IPS-18c (cell line): ENCODE results near the gene TMTC1.

ENCODE experiments used
- H3K4me3 ChIP-seq: 2 replicates; pipeline ENCODE4 v1.7.0; 2013; ENCODE audit warnings: low read depth, mild to moderate bottlenecking, low read length, moderate library complexity; ENCODE audit not compliant: insufficient read depth
- H3K9me3 ChIP-seq: one replicate; pipeline ENCODE4 v1.6.1; 2013; ENCODE audit warnings: mild to moderate bottlenecking, low read length, moderate library complexity; ENCODE audit not compliant: control insufficient read depth, insufficient read depth

The TMTC1 gene

DNA sequence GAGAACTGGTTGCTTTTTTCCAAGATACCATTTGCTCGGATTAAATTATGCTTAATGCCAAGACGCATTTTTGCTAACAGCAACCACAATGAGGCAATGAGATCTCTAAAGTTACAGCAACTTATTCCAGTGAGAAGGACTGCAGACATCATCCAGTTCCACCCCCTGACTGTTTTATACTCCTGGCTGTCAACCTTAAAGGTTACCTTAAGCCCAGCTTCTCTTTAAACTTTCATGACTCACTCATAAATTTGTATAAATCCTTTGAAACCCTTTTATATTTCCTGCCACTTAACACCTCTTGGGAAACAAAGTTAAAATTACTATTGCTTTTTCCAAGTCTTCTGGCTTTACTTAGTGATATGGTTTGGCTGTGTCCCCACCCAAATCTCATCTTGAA, 80.2 kb downstream of the TMTC1 start:
- H3K4me3 ChIP-seq = no peak overlapping the region
- H3K9me3 ChIP-seq = no peaks in the 10 kb centered on the region

DNA sequence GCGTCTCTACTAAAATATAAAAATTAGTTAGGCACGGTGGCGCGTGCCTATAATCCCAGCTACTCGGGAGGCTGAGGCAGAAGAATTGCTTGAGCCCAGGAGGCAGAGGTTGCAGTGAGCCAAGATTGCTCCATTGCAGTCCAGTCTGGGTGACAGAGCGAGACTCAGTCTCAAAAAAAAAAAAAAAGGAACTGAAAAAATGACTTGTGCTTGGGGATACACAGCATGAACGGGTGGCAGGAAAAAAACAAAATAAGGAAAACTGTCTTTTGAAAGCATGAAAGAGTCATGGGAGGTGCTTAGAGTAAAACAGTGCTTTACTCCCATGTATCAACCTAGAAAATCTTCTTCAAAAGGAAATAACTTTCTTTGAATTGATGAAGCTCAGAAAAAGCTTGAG, 80.8 kb downstream of the TMTC1 start:
- H3K4me3 ChIP-seq = no peak overlapping the region

DNA sequence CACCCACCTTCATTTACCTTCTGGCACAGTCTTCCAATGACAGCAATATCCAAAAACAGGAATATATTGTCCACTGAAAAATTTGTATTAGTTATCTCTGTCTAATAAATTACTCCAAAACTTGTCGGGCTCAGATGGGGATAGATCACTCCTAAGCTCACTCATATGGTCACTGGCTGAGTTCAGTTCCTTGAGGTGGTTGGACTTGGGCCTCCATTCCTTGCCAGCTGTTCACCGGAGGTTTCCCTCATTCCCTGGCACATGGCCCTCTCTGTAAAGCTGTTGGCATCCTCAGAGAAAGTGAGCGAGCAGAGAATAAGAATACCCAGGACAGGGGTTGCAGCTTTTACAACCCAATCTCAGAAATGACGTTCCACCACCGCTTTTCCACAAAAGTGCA, 81.5 kb downstream of the TMTC1 start:
- Histone ChIP-seq H3K4me3 (no peak overlapping the region), H3K9me3 (no peaks in the 10 kb centered on the region)

More for the DNA sequence above, 80.8 kb downstream of the TMTC1 start:
- no peaks in the 10 kb centered on the region for H3K9me3 ChIP-seq

DNA sequence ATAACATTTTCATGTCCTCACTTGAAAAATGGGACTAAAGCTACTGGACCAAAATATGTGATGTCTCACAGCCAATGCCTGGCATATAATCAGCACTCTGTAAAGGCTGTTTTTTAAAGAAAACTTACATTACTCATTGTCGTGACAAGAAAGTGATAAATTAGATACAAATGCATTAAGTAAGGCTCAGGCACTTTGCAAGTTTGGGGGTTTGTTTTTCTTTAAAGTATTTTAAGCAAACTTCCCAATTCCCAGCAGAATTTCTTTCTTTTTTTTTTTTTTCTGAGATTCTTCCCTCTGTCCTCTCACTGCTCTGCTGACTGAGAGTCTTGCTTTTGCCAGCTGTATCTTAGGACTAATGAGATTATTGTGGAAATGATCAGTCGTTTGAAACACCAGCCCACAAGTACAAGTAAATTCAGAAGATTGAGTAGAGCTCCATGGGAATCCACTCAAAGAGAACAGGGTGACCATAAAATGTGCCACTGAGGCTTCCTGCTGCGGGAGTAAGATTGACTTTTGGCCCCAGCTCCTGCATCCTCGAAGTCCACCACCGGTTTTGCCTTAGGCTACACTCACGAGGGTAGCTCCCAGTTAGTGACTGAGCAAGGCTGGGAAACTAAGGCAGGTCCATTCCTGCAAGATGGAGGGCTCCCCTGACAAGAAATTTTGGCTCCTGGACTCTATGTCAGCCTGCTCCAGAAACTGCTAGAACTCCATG, 82.8 kb downstream of the TMTC1 start:
- no peak overlapping the region for H3K4me3 ChIP-seq

DNA sequence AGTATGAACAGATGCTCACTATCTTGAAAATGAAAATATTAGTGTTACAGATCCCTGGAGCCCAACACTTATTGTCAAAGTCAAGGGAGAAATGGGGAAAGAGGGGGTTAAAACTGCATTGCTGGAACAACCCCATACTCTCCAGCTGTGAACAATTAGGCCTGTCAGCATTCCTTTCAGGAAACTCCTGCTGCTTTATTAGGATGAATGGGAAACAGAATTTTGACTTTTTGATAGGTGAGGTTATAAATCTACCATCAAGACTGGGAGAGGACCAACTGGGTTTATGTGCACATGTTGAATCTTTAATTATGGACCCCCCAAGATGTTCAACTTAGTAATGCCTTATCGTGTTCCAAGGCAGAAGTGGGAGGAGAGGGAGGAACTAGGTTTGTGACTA, 85.0 kb downstream of the TMTC1 start:
- no peaks in the 10 kb centered on the region for H3K9me3 ChIP-seq
- no peak overlapping the region for H3K4me3 ChIP-seq

More for the DNA sequence above, 82.8 kb downstream of the TMTC1 start:
- no peaks in the 10 kb centered on the region for H3K9me3 ChIP-seq

DNA sequence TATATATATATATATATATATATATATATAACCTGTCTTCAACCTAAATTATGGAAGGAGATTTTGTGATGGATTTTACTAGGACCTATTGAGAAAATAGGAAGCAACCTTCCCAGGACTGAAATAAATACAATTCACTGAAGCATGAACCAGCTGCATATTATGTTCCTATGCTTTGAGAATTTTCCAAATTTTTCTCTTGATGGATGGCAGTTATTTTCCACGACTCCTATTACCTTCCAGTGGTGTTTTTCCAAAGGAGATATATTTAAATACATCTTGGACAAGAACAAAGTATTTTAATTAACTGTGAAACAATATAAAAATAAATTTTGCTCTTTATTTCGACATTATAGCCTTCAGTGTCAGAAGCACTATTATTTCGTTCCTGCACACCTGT, 87.9 kb downstream of the TMTC1 start:
- no peak overlapping the region for H3K4me3 ChIP-seq
- no peaks in the 10 kb centered on the region for H3K9me3 ChIP-seq

DNA sequence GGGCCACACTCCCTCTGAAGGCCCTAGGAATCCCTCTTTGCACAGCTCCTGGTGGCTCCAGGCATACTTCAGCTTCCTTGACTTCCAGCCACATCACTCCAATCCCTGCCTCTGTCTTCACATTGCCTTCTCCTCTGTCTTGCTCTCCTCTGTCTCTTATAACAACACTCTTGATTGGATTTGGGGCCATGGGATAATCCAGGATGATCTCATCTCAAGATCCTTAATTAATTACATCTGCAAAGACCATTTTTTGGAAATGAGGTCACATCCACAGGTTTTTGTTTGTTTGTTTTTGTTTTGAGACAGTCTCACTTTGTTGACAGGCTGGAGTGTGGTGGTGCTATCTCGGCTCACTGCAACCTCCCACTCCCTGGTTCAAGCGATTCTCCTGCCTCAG, 88.7 kb downstream of the TMTC1 start:
- H3K9me3 ChIP-seq = no peaks in the 10 kb centered on the region

DNA sequence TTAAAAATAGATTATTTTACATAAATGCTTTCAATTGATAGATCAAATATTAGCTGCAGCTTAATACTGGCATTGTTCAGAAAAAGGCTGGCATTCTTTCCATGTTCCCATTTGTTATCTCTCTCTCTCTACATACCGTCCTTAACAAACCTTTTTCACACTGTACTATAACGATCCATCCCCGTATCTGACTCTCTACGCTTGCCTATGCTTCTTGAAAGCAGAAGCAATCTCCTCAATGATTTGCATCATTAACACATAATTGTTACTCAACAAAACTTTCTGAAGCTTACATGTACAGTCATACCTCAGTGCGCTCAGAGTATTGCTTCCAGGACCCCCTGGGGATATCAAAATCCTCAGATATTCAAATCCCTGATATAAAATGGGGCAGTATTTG, 89.7 kb downstream of the TMTC1 start:
- Histone ChIP-seq H3K9me3 (no peaks in the 10 kb centered on the region), H3K4me3 (no peak overlapping the region)

More for the DNA sequence above, 88.7 kb downstream of the TMTC1 start:
- H3K4me3 ChIP-seq = no peak overlapping the region

DNA sequence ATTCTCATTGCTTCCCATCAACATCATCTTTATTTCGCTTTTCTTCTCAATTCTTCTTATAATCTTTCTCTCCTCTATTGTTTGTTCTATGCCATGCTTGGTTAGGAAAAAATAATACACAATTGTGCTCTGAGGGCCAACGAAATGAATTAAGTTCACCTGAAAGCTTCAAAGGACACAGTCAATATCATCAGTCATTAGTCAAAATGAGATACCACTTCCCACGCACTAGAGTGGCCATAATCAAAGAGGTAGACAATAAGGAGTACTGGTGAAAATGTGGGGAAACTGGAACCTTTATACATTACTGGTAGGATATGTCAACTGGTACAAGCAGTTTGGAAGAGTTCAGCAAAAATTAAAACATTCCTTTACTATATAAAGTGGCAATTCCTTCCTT, 91.5 kb downstream of the TMTC1 start:
- no peaks in the 10 kb centered on the region for H3K9me3 ChIP-seq
- H3K4me3 ChIP-seq = no peak overlapping the region

DNA sequence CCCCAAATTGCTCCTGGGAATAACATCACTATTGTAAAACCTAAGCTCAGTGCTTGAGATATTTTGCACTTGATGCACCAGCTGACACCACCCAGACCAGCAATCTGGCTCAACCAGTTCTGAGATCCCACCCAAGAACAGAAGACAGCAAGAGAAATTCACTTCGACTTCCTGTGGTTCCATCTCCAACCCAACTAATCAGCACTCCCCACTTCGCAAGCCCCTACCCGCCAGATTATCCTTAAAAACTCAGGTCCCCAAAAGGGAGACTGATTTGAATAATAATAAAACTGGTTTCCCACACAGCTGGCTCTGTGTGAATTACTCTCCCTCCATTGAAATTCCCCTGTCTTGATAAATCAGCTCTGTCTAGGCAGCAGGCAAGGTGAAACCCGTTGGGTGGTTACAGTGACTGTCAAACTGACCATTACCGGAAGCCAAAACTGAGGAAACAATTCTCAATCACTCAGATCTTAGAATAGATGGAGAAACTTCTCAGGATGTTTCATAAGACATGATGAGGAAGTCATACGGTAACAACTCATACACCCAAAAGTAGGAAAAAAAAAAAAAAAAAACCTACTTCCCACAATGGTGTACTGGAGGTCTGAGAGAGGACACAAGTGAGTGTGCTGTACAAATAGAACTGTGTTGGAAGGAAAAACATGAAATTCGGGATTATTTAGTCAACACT, 92.4 kb downstream of the TMTC1 start:
- H3K9me3 ChIP-seq = no peaks in the 10 kb centered on the region

DNA sequence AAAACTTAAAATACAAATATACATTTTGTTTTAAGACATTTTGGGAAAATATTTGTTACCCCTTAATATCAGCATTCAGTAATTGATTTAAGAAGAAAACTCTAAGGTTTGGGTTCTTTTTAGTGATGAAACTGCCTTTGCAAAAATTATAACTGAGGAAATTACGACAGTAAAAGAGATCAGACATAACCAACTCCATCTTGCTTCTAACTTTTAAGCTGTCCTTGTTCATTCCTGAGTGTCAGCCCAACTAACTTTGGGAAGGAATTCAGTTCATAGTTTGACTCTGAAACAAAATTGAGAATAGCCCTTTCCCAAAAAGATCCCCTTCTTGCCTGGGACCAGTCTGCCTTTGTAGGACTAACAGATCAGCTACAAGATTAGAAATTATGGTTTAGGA, 93.0 kb downstream of the TMTC1 start:
- no peak overlapping the region for H3K4me3 ChIP-seq
- H3K9me3 ChIP-seq = no peaks in the 10 kb centered on the region

More for the DNA sequence above, 92.4 kb downstream of the TMTC1 start:
- no peak overlapping the region for H3K4me3 ChIP-seq

DNA sequence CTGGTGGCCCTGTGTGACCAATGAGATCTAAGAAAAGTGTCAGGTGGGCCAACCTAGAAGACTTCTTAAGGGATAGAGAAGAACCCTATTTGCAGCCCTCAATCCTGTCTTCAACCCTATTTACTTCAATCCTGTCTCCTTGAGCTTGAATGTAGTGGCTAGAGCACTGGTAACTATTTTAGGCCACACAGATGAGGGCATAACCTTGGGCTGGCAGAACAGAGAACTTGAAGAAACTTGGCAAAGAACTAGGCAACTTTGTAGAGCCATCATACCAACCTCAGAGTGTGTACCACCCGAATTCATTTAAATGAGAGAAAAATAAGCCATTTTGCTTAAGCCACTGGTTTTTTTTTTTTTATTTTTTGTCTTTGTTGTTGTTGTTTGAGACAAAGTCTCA, 94.8 kb downstream of the TMTC1 start:
- H3K4me3 ChIP-seq = no peak overlapping the region
- no peaks in the 10 kb centered on the region for H3K9me3 ChIP-seq

DNA sequence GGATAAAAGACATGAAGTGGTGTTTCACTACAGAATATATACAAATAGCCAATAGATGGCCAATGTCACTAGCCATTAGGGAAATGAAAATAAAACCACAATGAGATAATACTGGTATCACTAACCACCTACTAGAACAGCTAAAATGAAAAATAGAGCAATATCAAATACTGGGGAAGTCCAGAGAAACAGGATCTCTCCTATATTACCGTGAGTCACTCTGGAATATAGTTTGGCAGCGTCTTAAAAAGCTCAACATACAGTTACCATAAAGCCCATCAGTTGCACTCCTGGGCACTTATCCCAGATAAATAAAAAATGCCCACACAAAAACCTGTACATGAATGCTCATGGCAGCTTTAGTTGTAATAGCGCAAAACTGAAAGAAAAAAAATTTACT, 101.7 kb downstream of the TMTC1 start:
- H3K4me3 ChIP-seq = no peak overlapping the region

DNA sequence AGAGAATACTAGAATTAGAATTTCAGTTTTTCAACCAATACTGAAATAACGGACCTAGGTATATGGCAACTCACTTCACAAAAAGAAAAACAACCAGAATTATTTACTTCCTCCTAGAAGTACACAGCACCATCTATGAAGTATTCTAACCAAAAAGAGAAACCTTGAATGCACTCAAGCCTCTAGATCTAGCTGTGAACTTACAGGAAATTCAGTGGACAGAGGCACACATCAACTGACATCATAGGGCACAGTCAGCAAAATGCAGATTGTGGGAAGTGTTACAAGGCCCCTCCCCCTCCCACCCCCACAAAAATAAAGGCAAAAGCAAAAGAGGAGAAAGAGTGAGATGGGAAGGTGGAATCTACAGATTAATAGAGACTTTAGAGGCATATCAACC, 102.4 kb downstream of the TMTC1 start:
- Histone ChIP-seq H3K4me3 (no peak overlapping the region), H3K9me3 (no peaks in the 10 kb centered on the region)

More for the DNA sequence above, 101.7 kb downstream of the TMTC1 start:
- no peaks in the 10 kb centered on the region for H3K9me3 ChIP-seq

DNA sequence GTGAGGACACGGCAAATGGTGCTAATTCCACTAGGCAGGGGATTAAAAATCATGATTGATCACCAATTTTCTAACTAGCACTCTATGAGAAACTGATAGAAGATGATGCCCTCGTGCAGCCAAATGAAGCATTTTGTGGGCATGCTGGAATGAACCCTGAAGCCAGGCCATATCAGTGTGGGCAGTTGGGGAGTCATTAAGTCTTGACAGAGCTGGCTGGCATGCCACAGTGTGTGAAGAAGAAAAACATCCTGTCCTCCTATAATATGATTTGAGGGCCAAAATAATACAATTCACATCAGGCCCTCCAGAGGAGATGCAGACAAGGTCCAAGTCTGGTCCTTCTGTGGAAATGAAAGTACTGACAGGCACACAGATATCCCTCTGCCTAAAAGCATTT, 107.1 kb downstream of the TMTC1 start:
- H3K4me3 ChIP-seq = no peak overlapping the region
- no peaks in the 10 kb centered on the region for H3K9me3 ChIP-seq

DNA sequence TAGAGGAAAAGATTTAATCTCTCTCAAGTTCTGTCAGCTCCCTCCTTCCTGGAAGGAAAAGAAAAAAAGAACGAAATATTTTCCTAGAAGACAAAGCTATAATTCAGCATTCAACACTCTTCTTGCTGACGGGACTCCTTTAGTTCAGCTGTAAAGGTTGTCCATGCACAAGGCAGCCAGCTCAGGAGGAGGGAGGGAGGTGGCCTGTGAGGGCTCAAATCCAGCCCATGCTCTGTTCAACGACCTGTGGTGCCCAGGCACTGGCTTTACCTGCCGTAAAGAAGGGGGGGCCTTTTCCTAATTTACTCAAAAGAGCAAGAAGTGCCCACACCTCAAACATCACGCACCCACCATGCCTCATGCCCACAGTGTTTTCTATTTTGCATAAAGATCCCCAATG, 109.3 kb downstream of the TMTC1 start:
- Histone ChIP-seq H3K9me3 (no peaks in the 10 kb centered on the region), H3K4me3 (no peak overlapping the region)

DNA sequence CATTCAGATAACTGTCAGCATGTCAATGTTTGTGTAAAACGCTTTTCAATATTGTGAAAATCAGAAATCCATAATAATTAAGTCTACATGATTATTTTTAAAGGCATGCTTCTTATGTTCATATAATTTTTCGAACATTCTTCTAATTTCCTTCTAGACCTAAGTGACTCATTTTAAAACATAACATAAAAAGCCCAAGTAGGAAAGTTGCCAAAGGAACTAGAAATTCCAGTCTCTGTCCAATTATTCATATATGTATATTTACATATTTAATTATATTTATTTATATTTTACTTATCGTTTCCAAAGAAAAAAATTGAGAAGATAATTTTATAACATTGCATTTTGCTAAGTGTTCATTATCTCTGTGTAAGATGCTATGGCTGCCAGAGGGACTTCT, 110.4 kb downstream of the TMTC1 start:
- H3K9me3 ChIP-seq = no peaks in the 10 kb centered on the region
- no peak overlapping the region for H3K4me3 ChIP-seq

DNA sequence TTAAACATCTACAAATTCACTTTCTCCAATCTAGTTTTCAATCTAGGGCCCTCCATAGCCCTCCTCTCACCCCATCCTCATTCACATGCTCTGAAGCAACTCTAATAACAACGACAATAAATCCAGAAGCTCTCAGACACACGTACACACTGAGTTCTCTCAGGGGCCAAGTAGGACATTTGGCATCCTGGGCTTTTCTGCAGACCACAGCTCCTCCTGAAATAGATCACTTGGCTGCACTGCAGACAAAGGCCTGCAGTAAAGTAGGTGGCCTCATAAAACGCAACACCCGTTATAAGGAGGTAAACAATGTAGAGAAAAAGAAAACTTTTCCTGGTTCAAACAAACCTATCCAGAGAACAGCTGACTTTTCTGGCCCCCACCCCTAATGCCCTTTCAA, 111.2 kb downstream of the TMTC1 start:
- Histone ChIP-seq H3K9me3 (no peaks in the 10 kb centered on the region), H3K4me3 (no peak overlapping the region)

DNA sequence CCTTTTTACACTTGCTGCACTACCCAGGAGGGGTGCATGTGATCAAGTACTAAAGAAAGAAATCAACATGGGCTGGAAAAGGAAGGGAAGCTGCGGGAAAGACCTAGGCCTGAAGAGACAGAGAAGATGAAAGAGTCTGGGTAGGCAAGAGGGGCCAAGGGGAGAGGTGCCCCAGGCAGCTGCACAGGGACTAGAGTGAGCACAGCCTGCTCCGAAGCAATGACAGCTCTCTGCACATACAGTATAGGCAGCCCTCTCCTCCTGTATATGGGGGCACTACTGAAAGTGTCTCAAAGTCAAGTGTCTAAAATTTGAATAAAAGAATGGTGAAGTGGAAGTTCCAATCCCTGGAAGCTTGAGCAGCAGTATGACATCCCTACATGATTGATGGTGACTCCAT, 112.0 kb downstream of the TMTC1 start:
- Histone ChIP-seq H3K4me3 (no peak overlapping the region), H3K9me3 (no peaks in the 10 kb centered on the region)
